DND-41 (cell line): ENCODE measurements around the gene XRCC6.

Experiments used
- EZH2 ChIP-seq: IDR thresholded peaks from 3 replicates; pipeline ENCODE4 v1.6.1; 2012; ENCODE audit warnings: borderline replicate concordance, low read depth, mild to moderate bottlenecking, moderate library complexity, low read length, inconsistent platforms; ENCODE audit not compliant: severe bottlenecking
- TF ChIP-seq, protein P1 (sequence below): IDR thresholded peaks from 2 replicates; pipeline ENCODE4 v1.5.1; 2012; ENCODE audit warnings: borderline replicate concordance, low read length, moderate library complexity, mild to moderate bottlenecking; ENCODE audit not compliant: poor library complexity, severe bottlenecking; ENCODE audit errors: extremely low read depth

DNA sequence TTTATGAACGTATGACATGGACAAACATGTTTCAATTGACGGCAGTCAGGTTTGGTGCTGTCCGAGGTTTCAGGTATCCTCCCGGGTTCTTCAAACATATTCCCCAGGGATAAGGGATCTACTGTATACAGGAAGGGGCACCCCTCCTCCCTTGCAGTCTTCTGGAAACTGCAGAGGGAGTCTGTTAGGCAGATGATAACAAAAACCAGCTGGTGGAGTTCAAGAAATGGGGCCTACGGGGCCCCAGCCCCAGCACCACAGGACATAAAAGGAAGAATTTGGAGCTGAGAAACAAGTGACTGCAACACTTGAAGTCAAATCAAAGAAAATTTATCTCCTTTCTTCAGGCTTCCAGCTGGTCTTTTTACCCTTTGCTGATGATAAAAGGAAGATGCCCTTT, 35.5 kb downstream of the XRCC6 start:
- TF ChIP-seq, protein P1, sequence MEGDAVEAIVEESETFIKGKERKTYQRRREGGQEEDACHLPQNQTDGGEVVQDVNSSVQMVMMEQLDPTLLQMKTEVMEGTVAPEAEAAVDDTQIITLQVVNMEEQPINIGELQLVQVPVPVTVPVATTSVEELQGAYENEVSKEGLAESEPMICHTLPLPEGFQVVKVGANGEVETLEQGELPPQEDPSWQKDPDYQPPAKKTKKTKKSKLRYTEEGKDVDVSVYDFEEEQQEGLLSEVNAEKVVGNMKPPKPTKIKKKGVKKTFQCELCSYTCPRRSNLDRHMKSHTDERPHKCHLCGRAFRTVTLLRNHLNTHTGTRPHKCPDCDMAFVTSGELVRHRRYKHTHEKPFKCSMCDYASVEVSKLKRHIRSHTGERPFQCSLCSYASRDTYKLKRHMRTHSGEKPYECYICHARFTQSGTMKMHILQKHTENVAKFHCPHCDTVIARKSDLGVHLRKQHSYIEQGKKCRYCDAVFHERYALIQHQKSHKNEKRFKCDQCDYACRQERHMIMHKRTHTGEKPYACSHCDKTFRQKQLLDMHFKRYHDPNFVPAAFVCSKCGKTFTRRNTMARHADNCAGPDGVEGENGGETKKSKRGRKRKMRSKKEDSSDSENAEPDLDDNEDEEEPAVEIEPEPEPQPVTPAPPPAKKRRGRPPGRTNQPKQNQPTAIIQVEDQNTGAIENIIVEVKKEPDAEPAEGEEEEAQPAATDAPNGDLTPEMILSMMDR, result no peak
- no peak for TF ChIP-seq EZH2
